CD4-positive, alpha-beta T cell (primary cell): ENCODE results near the gene PTPRZ1. TPM values are rescaled to one million over a fixed set of nuclear protein-coding genes. Genes with fewer than 3 reads are reported as not detected.

ENCODE experiments used
- ATAC-seq: fragments of 200-7000 bp; cut with Tn5 transposase; one replicate; pipeline ENCODE4 v1.10.0; 2022; ENCODE audit warnings: mild to moderate bottlenecking; ENCODE audit not compliant: poor library complexity
- CTCF ChIA-PET: fragments of 350-600 bp; sonication (Branson Sonifier 250); formaldehyde crosslinking; loops from one replicate; lab custom pipeline; 2021; ENCODE audit warnings: antibody characterized with exemption, inconsistent platforms; lab: Charles Lee
- POLR2A ChIA-PET: fragments of 350-600 bp; sonication (Branson Sonifier 250); formaldehyde crosslinking; loops from one replicate; lab custom pipeline; 2021; ENCODE audit warnings: antibody characterized with exemption, inconsistent platforms; lab: Charles Lee
- DNase-seq, 14 experiments: peaks; one replicate each; pipeline ENCODE4 v3.0.0-alpha.2; 2013 to 2020; ENCODE audit warnings: mixed read lengths in 2 of 14
- H3K27ac ChIP-seq, 2 donors: one replicate each; pipeline versions ENCODE4 v1.5.1 to v1.7.0; 2013; ENCODE audit warnings: low read length in 2 of 2, low read depth in 1 of 2, mild to moderate bottlenecking in 1 of 2
- H3K27me3 ChIP-seq, 2 experiments: 1 replicate in 1 of 2; 2 replicates in 1 of 2; pipeline versions ENCODE4 v1.6.1 to v1.7.0; 2013; ENCODE audit warnings: low read length in 2 of 2, control low read depth in 1 of 2, mild to moderate bottlenecking in 1 of 2, moderate library complexity in 1 of 2; ENCODE audit not compliant: insufficient read depth in 2 of 2, control insufficient read depth in 1 of 2
- H3K36me3 ChIP-seq: one replicate; pipeline ENCODE4 v1.6.1; 2013; ENCODE audit warnings: low read length, control low read depth; ENCODE audit not compliant: insufficient read depth
- H3K4me1 ChIP-seq: one replicate; pipeline ENCODE4 v1.6.1; 2013; ENCODE audit warnings: low read length, control low read depth; ENCODE audit not compliant: insufficient read depth
- H3K4me3 ChIP-seq: one replicate; pipeline ENCODE4 v1.5.1; 2013; ENCODE audit warnings: mild to moderate bottlenecking, low read length, moderate library complexity
- H3K9me3 ChIP-seq, 2 experiments: 1 replicate in 1 of 2; 2 replicates in 1 of 2; pipeline versions ENCODE4 v1.6.1 to v1.7.0; 2013; ENCODE audit warnings: low read length in 2 of 2, mild to moderate bottlenecking in 2 of 2, control low read depth in 1 of 2, moderate library complexity in 1 of 2; ENCODE audit not compliant: control insufficient read depth in 1 of 2, insufficient read depth in 1 of 2
- H3K27ac Mint-ChIP-seq: one replicate; pipeline ENCODE4 v1.8.0; 2020; ENCODE audit warnings: mixed read lengths
- H3K27me3 Mint-ChIP-seq: one replicate; pipeline ENCODE4 v1.8.0; 2021; ENCODE audit warnings: mixed read lengths
- H3K36me3 Mint-ChIP-seq: one replicate; pipeline ENCODE4 v1.8.0; 2021; ENCODE audit warnings: low read depth, mixed read lengths
- H3K4me1 Mint-ChIP-seq: one replicate; pipeline ENCODE4 v1.8.0; 2021; ENCODE audit warnings: low read depth, mixed read lengths
- H3K4me3 Mint-ChIP-seq: one replicate; pipeline ENCODE4 v1.8.0; 2020; ENCODE audit warnings: mild to moderate bottlenecking, mixed read lengths
- H3K9me3 Mint-ChIP-seq: one replicate; pipeline ENCODE4 v1.8.0; 2020; ENCODE audit warnings: mixed read lengths
- intact Hi-C, 2 experiments: fragments of 100-400 bp; cut with DNase I in 1 of 2; cut with micrococcal nuclease in 1 of 2; formaldehyde crosslinking; loops; one replicate each; pipeline versions ENCODE4 v1.15.1 to v1.9.0; 2023 to 2025; cut with DNase I, micrococcal nuclease
- total RNA-seq, 174 experiments: library from RNA in 2 of 174; stranded (reverse) in 2 of 174; gene quantifications; one replicate each; pipeline ENCODE4 v1.2.3 and lab custom pipeline; 2021 to 2026
- TF ChIP-seq, protein P1 (sequence below): fragments of 200-600 bp; IDR thresholded peaks from one replicate; pipeline ENCODE4 v1.8.0; 2022; ENCODE audit warnings: antibody characterized with exemption, mild to moderate bottlenecking

Gene PTPRZ1
- total RNA-seq, 2 experiments from 2014 or later, result not detected

DNA sequence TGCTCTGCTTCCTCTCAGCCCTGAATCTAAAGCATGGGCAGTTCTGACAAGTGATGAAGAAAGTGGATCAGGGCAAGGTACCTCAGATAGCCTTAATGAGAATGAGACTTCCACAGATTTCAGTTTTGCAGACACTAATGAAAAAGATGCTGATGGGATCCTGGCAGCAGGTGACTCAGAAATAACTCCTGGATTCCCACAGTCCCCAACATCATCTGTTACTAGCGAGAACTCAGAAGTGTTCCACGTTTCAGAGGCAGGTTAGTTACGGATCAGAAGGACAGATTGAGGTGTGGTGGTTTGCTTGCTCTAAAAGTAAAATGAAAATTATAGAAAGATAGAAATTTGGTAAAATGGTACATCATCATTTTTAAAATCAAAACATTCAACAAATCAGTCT is 140.7 kb downstream of the PTPRZ1 start:
- Mint-ChIP-seq H3K4me1 (no peaks in the 10 kb centered on the region), H3K9me3 (no peaks in the 10 kb centered on the region), H3K4me3 (no peak overlapping the region), H3K27ac (no peak overlapping the region), H3K36me3 (no peaks in the 10 kb centered on the region), H3K27me3 (no peaks in the 10 kb centered on the region)
- Histone ChIP-seq H3K36me3 (no peaks in the 10 kb centered on the region), H3K4me3 (no peak overlapping the region), H3K4me1 (no peaks in the 10 kb centered on the region), H3K27me3 (no peaks in the 10 kb centered on the region), H3K27ac (no peak overlapping the region), H3K9me3 (no peaks in the 10 kb centered on the region)
- CTCF ChIA-PET, result no interaction called here
- POLR2A ChIA-PET, result no interaction called here
- intact Hi-C loops, result no loop called here
- ATAC-seq (no peak), DNase-seq (no peak)
- TF ChIP-seq, protein P1, sequence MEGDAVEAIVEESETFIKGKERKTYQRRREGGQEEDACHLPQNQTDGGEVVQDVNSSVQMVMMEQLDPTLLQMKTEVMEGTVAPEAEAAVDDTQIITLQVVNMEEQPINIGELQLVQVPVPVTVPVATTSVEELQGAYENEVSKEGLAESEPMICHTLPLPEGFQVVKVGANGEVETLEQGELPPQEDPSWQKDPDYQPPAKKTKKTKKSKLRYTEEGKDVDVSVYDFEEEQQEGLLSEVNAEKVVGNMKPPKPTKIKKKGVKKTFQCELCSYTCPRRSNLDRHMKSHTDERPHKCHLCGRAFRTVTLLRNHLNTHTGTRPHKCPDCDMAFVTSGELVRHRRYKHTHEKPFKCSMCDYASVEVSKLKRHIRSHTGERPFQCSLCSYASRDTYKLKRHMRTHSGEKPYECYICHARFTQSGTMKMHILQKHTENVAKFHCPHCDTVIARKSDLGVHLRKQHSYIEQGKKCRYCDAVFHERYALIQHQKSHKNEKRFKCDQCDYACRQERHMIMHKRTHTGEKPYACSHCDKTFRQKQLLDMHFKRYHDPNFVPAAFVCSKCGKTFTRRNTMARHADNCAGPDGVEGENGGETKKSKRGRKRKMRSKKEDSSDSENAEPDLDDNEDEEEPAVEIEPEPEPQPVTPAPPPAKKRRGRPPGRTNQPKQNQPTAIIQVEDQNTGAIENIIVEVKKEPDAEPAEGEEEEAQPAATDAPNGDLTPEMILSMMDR, result no peak

DNA sequence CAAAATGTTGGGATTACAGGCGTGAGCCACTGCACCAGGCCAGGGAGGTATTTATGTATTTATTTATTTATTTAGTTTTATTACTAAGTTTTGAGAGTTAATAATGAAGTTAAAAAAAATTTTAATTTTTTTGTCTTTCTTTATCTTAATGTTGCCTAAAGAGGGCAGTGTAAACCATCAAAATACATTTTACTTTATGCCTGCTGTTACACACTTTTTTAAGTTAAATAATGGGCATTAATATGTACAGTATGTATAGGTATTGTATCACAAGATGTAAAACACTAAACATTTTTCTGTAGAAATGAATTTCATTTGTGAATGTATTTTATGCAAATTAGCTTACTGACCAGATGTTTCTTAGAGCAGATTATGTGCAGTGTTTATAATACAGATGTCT is 141.7 kb downstream of the PTPRZ1 start:
- H3K27me3 Mint-ChIP-seq, result no peaks in the 10 kb centered on the region

DNA sequence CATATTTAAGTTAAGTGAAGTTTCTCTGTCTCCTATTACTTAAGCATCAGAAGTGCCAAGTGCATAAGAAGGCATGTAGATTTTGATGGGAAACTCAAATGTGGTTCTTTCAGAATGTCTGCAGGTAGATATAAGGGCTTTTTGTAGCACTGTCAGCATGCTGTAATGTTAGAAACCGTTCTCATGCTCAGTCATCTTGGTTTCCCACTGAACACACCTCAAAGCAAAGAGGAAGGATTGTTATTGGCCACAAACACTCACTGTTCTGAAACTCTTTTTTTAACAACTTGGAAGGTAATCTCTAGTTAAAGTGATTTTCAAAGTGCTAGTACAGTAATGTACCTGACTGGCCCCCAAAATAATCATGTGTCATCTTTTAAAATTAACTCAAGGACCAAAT is 145.1 kb downstream of the PTPRZ1 start:
- no peak overlapping the region for H3K4me3 Mint-ChIP-seq
- DNase-seq (no peak), ATAC-seq (no peak)
- intact Hi-C loops, result no loop called here
- no peaks in the 10 kb centered on the region for H3K36me3 Mint-ChIP-seq
- Histone ChIP-seq H3K4me3 (no peak overlapping the region), H3K27me3 (no peaks in the 10 kb centered on the region), H3K9me3 (no peaks in the 10 kb centered on the region), H3K4me1 (no peaks in the 10 kb centered on the region), H3K36me3 (no peaks in the 10 kb centered on the region), H3K27ac (no peak overlapping the region)
- H3K9me3 Mint-ChIP-seq, result no peaks in the 10 kb centered on the region
- ChIA-PET CTCF (no interaction called here), POLR2A (no interaction called here)
- TF ChIP-seq, protein P1, result no peak
- no peak overlapping the region for H3K27ac Mint-ChIP-seq
- no peaks in the 10 kb centered on the region for H3K27me3 Mint-ChIP-seq
- H3K4me1 Mint-ChIP-seq, result no peaks in the 10 kb centered on the region

More for the DNA sequence above, 141.7 kb downstream of the PTPRZ1 start:
- ATAC-seq (no peak), DNase-seq (no peak)
- TF ChIP-seq, protein P1, result no peak
- ChIA-PET CTCF (no interaction called here), POLR2A (no interaction called here)
- no peak overlapping the region for H3K27ac ChIP-seq
- Mint-ChIP-seq H3K9me3 (no peaks in the 10 kb centered on the region), H3K4me3 (no peak overlapping the region), H3K4me1 (no peaks in the 10 kb centered on the region), H3K36me3 (no peaks in the 10 kb centered on the region), H3K27ac (no peak overlapping the region)
- no peaks in the 10 kb centered on the region for H3K27me3 ChIP-seq
- H3K36me3 ChIP-seq, result no peaks in the 10 kb centered on the region
- no peaks in the 10 kb centered on the region for H3K4me1 ChIP-seq
- no peak overlapping the region for H3K4me3 ChIP-seq
- intact Hi-C loops, result no loop called here
- no peaks in the 10 kb centered on the region for H3K9me3 ChIP-seq
